ENCODE data around the gene ICE2.
"Not testable (repeated sequence)": the region's sequence is repeated elsewhere in the genome, so short reads cannot be mapped to it uniquely, and the experiment has no call there.

ICE2 gene

DNA sequence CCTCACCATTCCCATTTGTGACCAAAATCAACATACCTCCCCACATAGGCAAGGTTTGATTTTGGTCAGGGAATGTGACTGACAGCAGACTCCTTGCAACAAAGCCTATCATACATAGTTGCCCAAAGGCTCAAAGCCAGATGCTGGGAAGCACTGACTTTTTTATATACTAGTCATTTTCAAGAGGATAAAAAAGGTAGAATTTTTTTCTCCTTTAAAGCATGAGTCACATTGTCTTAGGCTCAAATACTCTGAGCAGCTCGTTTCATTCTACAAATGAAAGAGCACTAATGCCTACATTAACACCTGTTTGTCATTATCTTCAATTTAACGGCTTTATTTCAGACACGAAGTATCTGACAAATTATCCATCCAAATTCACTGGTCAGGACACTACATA lies 36.2 kb downstream of the ICE2 start:
- DNase-seq (ENCODE audit: low read depth in 2 of 2) = no peak

DNA sequence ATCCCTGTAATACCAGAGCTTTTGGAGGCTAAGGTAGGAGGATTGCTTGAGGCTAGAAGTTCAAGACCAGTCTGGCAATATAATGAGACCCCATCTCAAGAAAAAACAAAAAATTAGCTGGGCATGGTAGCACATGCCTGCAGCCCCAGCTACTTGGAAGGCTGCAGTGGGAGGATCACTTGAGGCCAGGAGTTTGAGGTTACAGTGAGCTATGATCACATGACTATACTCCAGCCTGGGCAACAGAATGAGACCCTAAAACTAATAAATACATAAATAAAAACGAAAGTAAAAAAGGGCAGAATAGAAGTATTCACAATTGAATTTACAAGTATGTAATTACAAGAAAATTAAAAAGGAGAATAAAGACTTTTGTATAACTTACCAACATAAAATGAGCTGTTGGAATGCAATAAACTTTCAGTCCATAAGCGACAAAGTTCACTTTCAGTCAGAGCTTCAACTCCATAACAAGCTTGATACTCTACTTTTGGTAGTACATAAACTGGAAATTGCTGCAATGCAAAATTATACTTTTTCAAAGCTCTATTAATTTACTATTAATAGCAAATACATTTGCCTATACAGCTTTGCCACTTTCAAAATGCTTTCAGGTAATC lies 36.8 kb downstream of the ICE2 start:
- no peak for DNase-seq (ENCODE audit: low read depth in 2 of 2)

DNA sequence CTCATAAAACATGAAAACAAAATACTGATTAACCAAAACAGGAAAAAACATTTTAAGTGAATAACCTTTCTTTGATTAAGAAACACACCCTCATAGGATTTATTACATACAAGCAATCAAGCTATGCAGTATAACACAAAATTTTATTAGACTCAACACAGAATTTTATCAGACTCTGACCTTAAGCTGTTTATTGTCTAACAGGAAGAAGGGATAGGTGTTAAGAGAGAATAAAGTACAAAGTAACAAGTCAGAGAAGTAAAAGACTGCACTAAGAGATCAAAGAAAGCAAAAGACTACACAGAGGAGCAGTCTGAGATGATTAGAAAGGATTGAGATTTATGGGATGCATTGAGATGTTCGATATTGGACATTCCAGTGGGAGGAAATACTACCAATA lies 37.6 kb downstream of the ICE2 start:
- no peak for DNase-seq (ENCODE audit: low read depth in 2 of 2)

DNA sequence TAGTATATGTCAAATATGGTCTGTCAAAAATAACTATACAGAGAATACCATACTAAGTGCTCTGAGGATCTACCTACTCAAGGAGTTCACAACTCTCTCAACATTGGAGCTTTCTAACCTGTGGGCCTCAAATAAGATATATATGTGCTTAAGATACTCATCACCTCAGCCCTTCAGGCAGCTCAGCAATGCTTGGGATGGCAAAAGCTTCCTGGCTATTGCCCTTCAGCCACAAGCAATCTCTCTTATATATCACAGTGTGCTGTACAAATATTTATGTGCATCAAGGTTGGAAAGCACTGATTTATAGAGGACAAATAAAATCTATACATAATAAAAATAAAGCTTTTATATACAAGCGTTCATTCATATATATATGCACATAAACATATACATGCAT lies 40.3 kb downstream of the ICE2 start:
- no peak for DNase-seq (ENCODE audit: low read depth in 2 of 2)

DNA sequence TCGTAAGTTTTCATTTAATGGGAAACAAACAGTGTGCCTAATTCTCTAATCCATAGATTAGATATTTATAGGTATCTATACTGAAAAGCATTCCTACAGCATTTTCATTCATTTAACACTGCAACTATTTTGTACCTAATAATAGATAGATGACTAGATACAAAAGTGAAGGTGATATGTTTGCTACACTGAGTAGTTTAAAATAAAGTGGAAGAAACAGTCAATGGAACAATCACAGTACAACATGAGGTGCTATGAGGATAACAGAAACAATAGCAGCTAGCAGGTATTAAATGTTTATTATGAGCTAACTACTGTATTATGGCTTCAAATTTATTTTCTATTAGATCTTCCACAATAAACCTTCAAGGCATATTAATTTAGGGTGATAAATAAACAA lies 50.0 kb downstream of the ICE2 start:
- no peak for DNase-seq (ENCODE audit: low read depth in 2 of 2)

DNA sequence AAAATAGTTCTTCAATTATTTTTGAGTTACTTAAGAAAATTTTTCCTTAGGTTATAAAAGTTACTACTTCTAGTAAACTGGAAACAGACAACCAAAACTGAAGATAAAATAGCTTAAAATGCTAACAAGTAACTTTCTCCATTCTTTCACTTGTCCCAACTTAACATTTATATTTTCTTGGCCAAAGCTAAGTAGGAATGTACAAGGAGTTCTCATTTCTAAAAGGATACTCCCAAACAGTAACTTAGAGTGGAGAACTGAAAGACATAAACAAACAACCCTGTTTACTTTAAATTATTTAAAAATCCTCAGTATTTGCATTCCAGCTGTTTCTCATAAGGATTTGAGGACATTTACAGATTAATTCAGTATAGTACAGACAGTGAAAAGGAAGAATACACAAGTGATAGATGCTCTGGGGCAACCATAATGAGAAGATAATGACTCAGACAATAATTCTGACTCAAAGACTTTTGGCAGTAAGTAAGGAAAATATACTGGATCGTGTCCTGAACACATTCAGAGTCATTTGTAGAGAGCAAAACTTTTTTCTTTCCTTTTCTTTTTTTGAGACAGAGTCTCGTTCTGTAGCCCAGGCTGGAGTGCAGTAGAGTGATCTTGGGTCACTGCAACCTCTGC lies 52.0 kb downstream of the ICE2 start:
- no peak for DNase-seq (ENCODE audit: low read depth in 2 of 2)

DNA sequence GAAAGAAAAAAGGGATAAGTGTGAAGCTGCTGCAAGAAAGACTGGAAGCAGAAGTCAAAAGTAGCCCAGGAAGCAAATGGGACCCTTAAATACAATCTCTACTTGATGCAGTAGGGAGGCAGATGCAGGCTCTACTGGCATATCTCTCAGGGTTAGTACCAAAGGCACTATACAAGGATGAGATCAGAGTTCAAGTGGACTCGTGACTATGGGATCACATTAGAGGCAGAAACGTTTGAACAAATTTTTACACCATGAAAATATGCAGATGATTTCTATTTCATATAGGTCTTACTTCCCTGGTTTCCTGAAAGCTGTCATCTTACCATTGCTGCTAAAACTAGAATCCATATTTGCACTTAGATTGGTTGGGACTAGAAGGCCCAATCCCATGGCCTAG lies 53.5 kb downstream of the ICE2 start:
- DNase-seq (ENCODE audit: low read depth in 2 of 2) = no peak

DNA sequence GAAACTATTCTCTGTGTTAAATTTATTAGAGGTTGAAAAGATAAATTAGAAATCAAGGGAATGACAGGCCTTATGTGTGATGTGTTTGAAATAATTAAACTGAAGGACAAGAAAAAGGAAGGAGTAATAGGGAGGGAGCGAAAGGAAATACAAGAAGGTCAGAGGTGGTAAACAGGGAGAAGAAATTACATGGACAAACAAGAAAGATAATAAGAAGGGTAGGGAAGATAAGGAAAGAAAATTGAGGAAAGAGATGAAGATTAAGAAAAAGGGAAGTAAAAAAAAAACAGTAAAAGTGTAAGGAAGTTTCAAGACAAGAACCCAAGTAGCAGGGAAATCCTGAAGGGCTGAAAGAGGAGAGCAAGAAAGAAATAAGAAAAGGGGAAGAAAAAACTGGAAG lies 54.9 kb downstream of the ICE2 start:
- DNase-seq (ENCODE audit: low read depth in 2 of 2) = no peak

DNA sequence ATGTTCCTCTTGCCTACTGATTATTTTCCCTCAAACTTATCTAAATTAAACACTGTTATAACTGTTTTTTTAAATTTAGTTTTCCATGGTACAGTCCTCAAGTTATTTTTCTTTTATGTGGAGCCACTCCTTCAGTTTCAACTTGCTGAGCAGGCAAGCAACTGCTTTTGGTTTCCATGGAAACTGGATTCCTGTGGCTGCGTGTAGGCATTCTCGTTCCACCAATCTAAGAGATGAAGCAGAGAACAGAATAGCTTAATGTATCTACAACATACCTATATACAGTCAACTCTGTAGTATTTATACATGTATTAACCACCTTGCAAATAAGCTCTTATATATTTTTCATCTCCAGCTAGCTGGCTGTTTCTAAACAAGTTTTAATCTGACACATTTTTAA lies 55.4 kb downstream of the ICE2 start:
- DNase-seq (ENCODE audit: low read depth in 2 of 2) = no peak

DNA sequence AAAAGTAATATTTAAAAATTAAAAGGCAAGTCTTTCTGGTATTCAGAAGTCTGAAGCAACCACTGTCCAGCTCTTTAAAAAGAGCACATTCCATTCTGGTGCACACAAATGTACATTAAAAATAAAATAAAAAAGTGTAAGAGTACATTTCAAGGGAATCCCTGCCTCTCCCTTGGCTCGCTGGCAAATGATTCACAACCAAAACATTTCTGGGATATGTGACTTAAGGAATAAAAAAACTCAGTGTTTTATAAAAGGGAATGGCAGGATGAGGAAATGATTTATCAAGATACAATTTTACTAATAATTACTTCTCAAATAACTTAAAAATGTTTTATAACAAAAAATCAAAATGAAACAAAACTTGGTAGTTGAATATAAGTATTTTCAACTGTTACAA lies 57.4 kb downstream of the ICE2 start:
- no peak for DNase-seq (ENCODE audit: low read depth in 2 of 2)

DNA sequence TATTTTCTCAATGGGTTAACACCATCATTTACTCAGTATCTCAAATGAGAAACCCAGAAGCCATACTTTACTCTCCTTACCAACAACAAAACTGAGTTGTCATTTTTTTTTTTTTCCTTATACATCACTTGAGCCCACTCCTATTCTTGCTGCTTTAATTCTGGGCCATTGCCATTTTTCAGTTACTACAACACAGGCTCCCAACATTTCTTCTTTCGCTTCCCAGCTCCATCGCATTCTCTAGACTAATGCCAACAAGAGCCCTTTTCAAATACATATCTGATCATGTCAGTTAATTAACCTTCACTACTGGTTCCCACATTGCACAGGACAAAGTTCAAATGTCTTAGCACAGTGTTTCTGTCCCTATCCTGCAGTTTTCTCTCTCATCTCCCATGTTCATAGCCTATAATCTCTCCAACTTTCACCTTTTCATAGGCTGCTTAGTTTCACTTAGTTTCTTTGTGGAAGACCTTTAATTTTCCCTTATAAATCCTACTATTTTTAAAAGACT lies 58.7 kb downstream of the ICE2 start:
- DNase-seq (ENCODE audit: low read depth in 2 of 2) = no peak

DNA sequence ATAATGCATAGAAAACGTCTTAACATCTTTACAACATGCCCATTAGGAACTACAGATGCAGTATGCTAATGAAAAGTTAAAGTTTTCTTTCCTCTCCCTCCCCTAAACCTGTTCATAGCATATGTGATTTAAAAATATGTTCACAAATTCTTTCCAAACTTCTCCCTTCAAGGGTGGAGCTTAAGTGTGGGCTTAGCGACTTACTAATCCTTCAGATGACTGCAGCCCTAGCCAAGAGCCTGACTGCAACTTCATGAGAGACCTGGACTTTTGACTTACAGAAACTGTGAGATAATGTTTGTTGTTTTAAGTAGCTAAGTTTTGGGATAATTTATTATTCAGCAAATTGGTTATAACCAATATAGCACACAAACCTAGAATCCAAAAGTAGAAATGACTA lies 59.2 kb downstream of the ICE2 start:
- no peak for DNase-seq (ENCODE audit: low read depth in 2 of 2)

DNA sequence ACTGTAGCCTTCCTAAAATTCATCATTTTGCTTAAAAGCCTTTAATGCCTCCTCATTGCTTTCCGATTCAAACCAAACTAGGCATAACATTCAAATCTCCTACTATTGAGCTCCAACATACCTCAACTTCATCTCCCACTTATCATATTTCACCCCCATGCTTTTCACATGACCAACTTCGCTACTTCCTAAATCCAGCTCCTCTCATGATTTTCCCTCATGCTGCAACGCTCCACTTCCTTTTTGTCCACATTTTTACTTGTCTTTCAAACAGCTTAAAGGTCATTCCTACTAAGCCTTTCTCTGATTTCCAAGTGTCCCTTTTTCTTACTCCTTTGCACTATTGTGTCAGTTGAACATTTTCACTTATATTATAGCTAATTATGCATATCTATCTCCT lies 60.8 kb downstream of the ICE2 start:
- no peak for DNase-seq (ENCODE audit: low read depth in 2 of 2)

DNA sequence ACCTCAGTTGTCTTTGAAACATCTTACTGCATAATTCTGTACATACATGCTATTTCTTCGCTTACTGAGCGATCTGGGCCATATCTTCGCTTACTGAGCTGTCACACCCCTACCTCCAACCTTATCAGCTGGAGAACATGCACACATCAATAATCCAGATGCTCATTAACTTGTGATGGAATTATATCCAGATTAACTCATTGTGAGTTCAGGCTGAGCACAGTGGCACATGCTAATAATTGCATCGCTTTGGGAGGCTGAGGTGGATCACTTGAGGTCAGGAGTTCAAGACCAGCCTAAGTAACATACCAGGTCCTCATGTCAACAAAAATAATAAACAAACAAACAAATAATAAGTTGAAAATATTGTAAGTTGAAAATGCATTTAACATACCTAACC lies 61.8 kb downstream of the ICE2 start:
- DNase-seq (ENCODE audit: low read depth in 2 of 2) = no peak

DNA sequence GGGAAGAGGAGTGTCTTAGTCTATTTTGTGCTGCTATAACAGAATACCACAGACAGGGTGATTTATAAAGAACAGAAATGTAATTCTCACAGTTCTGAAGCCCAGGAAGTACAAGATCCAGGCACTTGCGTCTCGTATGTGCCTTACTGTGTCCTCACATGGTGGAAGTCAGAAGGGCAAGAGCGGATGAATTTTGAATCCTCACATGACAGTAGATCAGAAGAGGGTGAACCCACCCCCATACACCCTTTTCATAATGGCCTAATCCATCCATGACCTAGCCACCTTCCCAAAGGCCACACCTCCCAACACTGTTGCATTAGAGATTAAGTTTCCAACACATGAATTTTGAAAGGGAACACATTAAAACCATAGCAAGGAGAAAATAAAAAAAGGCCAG lies 62.5 kb downstream of the ICE2 start:
- DNase-seq (ENCODE audit: low read depth in 2 of 2) = no peak

DNA sequence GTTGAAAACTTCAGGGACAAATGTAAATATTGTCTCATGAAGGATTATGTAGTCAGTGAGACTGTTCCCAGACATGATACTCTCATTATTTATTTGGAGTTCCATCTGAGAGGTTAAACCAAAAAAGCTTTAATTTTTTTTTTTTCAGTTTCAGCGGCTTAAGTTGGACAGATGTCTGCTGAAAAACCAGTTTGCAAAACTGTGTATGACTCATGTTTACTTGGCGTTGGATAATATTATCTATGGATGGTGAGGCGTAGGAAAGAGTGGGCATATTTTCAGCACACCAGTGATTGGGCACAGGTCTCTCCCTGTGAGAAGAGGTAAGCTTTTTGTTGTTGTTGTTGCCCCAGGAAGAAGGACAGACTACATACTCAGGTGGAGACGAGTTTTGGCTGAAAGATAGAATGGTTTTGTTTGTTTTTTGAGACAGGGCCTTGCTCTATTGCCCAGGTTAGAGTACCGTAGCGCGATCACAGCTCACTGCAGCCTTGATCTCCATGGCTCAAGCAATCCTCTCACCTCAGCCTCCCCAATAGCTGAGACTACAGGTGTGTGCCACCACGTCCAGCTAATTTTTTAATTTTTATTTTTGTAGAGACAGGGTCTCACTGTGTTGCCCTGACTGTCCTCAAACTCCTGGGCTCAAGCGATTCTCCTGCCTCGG lies 64.8 kb downstream of the ICE2 start:
- DNase-seq (ENCODE audit: low read depth in 2 of 2) = no peak

DNA sequence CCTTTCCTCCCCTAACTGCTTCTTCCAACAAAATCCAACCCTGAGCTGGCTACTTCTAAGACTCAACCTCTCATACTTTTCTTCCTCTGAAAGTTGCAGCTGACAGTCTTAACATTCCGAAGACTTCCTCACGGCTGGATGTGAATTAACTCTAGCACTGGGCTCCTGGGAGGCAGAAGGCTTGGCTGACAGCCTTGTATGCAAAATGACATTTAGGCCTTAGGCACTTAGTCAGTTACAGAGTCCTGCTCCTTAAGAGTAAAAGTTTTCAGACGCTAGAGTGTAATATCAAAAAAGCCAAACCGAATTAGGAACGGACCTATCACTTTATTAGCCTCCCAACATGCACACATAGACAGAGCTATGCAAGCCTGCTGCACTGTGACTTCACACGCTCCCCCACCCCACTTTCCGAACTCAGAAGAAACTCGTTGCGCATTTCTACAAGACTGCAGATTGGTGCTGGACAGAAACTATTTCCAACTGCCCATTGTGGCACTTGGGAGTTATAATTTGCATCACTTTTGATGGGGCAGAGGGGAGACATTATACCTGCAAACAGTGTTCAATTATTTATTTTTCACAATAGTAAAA lies 65.6 kb downstream of the ICE2 start:
- no peak for DNase-seq (ENCODE audit: low read depth in 2 of 2)

DNA sequence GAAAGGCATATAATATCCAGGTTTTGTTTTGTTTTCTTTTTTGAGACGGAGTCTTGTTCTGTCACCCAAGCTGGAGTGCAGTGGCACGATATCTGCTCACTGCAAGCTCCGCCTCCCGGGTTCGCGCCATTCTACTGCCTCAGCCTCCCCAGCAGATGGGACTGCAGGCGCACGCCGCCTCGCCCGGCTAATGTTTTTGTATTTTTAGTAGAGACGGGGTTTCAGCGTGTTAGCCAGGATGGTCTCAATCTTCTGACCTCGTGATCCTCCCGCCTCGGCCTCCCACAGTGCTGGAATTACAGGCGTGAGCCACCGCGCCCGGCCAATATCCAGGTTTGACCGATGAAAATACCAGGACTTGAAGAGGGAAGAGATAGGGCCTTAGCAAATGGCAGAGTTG lies 66.1 kb downstream of the ICE2 start:
- not testable (repeated sequence) for DNase-seq (ENCODE audit: low read depth in 2 of 2)

DNA sequence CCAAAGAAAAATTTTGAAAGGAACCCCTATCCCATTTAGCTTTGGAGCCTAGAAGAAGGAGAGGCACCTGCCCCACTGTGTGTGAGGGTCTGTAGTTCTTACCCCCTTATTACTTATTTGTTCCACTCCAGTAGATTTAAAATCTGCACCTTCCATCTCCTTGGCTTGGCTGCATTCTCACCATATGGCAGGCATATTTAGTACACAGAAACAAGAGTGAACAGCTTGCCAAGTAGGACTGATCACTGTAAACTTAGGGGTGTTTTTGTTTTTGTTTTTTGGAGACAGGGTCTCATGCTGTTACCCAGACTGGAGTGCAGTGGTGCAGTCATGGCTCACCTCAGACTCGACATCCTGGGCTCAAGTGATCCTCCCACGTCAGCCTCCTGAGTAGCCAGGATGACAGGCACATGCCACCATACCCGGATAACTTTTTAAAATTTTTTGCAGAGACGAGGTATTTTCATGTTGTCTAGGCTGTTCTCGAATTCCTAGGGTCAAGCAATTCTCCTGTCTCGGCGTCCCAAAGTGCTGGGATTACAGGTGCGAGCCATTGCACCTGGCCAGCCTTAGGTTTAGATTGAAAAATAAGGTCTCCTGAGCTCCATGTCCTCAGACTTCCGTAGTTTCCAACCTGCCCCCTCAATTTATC lies 67.0 kb downstream of the ICE2 start:
- no peak for DNase-seq (ENCODE audit: low read depth in 2 of 2)

DNA sequence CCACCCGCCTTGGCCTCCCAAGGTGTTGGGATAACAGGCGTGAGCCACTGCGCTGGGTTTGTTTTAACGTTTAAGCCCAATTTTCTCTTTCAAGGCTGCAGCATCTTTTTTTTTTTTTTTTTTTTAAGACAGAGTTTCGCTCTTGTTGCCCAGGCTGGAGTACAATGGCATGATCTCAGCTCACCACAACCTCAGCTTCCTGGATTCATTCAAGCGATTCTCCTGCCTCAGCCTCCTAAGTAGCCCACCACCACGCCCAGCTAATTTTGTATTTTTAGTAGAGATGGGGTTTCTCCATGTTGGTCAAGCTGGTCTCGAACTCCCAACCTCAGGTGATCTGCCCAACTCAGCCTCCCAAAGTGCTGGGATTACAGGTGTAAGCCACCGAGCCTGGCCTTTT lies 68.6 kb downstream of the ICE2 start:
- DNase-seq (ENCODE audit: low read depth in 2 of 2) = not testable (repeated sequence)

DNA sequence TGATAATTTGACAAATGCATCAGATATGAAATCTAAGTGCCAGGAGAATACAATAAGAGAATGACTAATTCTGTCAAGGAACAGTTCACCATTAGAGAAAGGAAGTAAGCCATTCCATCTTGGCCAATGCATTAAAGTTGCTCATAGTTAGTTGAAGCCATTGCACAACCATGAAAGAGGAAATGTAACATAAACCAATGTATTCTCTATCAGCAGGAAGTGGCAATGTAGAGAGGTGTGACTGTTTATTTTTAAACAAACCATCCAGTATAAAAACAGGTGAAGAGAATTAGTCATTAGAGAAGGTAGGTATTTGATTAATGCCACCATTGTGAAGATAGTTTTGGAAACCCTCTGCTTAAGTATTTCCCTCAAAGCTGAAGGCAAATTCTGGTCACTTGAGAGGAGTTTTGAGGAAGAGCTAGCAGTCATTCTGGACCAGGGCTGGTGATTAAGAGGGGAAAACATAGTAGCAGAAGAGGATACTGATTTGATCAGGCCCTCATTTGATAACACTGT lies 70.4 kb downstream of the ICE2 start:
- no peak for DNase-seq (ENCODE audit: low read depth in 2 of 2)

DNA sequence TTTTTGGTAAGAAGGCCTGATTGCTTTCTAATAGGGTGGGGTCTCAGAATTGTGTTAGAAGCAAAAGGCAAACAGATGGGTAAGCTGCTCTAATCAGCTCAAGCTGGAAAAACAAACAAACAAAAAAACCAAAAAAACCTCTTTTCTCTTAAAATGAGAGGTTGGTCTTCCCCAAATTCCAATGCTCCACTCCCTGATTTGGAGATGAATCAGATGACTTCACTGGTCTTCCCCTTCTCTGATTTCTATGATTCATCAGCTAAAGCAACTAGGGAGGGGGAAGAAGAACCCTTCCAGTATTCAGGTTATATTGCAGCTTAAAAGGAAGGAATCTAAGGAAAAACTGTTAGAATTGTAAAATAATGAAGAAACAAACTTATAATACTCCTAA lies 71.5 kb downstream of the ICE2 start:
- DNase-seq (ENCODE audit: low read depth in 2 of 2) = no peak

All from stimulated activated CD4-positive, alpha-beta T cell treated with anti-CD3 and anti-CD28 coated beads, Interleukin-1b, Interleukin-23, amount 100 ng/mL, for 1 hour (primary cell).